Measurements from ENCODE around the gene DPRX. TPM values are rescaled to one million over a fixed set of nuclear protein-coding genes. Genes with fewer than 3 reads are reported as not detected.
A peak's percentile ranks its signal among the peaks of the same experiment; 100 is the strongest.

DPRX gene
- total RNA-seq (not detected), polyA plus RNA-seq (not detected)

GRCh38 chr19:53631949-53632407 is at the start of gene DPRX:
DPRX (plus strand) TSS chr19:53631999; CDS start chr19:53632107, 108 bp downstream.
- Histone ChIP-seq H3K4me3 (ENCODE audit: low read length in 2 of 2) (no peak within 1 kb of the TSS), H3K36me3 (ENCODE audit: insufficient read depth, low read length) (no peaks in the 10 kb centered on the region), H3K9me3 (ENCODE audit: control insufficient read depth in 1 of 2, low read length in 2 of 2) (no peaks in the 10 kb centered on the region), H3K27ac (ENCODE audit: low read depth, low read length) (no peak within 1 kb of the TSS), H3K27me3 (ENCODE audit: insufficient read depth, low read length) (no peaks in the 10 kb centered on the region), H3K4me1 (ENCODE audit: insufficient read depth, low read length) (no peaks in the 10 kb centered on the region)
- no peak for DNase-seq
- Mint-ChIP-seq H3K4me3 (no peak within 1 kb of the TSS), H3K4me1 (no peaks in the 10 kb centered on the region), H3K27me3 (peaks cover 0 to 4% of the 10 kb centered on the region in 2 donors), H3K9me3 (peaks cover 4 to 26% (median 12%) of the 10 kb centered on the region in 8 donors), H3K36me3 (no peaks in the 10 kb centered on the region), H3K27ac (no peak within 1 kb of the TSS)
- intact Hi-C loops (cut with micrococcal nuclease), result no loop called here
- ChIA-PET CTCF (ENCODE audit: partially characterized antibody) (no interaction called here), POLR2A (ENCODE audit: partially characterized antibody) (no interaction called here)

- Mint-ChIP-seq H3K4me1 (no peaks in the 10 kb centered on the region), H3K4me3 (no peak overlapping the region), H3K36me3 (peaks cover 25 to 28% of the 10 kb centered on the region in 2 donors), H3K27me3 (no peaks in the 10 kb centered on the region), H3K27ac (peak overlapping the region in 1 of 7 donors; percentile 46), H3K9me3 (peaks cover 2 to 75% (median 53%) of the 10 kb centered on the region in 8 donors)
- peaks cover 0 to 16% of the 10 kb centered on the region in 2 donors for H3K9me3 ChIP-seq (ENCODE audit: control insufficient read depth in 1 of 2, low read length in 2 of 2)
- intact Hi-C loops (cut with micrococcal nuclease), result no loop called here
- H3K4me1 ChIP-seq (ENCODE audit: insufficient read depth, low read length), result no peaks in the 10 kb centered on the region
- no peaks in the 10 kb centered on the region for H3K27me3 ChIP-seq (ENCODE audit: insufficient read depth, low read length)
- H3K36me3 ChIP-seq (ENCODE audit: insufficient read depth, low read length), result peaks cover 1% of the 10 kb centered on the region
- ChIA-PET POLR2A (ENCODE audit: partially characterized antibody) (no interaction called here), CTCF (ENCODE audit: partially characterized antibody) (no interaction called here)
- no peak overlapping the region for H3K27ac ChIP-seq (ENCODE audit: low read depth, low read length)
- no peak overlapping the region for H3K4me3 ChIP-seq (ENCODE audit: low read length in 2 of 2)
- DNase-seq, result no peak
Measured at GRCh38 chr19:53583181-53583580, 48.6 kb upstream of the DPRX start.

GRCh38 chr19:53586277-53586691 is 45.5 kb upstream of the DPRX start:
- H3K27ac Mint-ChIP-seq, result no peak overlapping the region
- Histone ChIP-seq H3K4me3 (ENCODE audit: low read length in 2 of 2) (no peak overlapping the region), H3K4me1 (ENCODE audit: insufficient read depth, low read length) (no peaks in the 10 kb centered on the region), H3K27me3 (ENCODE audit: insufficient read depth, low read length) (no peaks in the 10 kb centered on the region), H3K36me3 (ENCODE audit: insufficient read depth, low read length) (no peaks in the 10 kb centered on the region), H3K27ac (ENCODE audit: low read depth, low read length) (no peak overlapping the region), H3K9me3 (ENCODE audit: control insufficient read depth in 1 of 2, low read length in 2 of 2) (no peaks in the 10 kb centered on the region)
- H3K4me3 Mint-ChIP-seq, result no peak overlapping the region
- POLR2A ChIA-PET (ENCODE audit: partially characterized antibody), result no interaction called here
- no peaks in the 10 kb centered on the region for H3K4me1 Mint-ChIP-seq
- peaks cover 7 to 11% of the 10 kb centered on the region in 2 donors for H3K36me3 Mint-ChIP-seq
- CTCF ChIA-PET (ENCODE audit: partially characterized antibody), result no interaction called here
- DNase-seq, result no peak
- intact Hi-C loops (cut with micrococcal nuclease), result no loop called here
- peaks cover 2 to 58% (median 31%) of the 10 kb centered on the region in 8 donors for H3K9me3 Mint-ChIP-seq
- H3K27me3 Mint-ChIP-seq, result no peaks in the 10 kb centered on the region

GRCh38 chr19:53594811-53595509 is 36.8 kb upstream of the DPRX start:
- Mint-ChIP-seq H3K27me3 (no peaks in the 10 kb centered on the region), H3K4me3 (no peak overlapping the region), H3K9me3 (peaks cover 0 to 26% (median 11%) of the 10 kb centered on the region in 8 donors), H3K36me3 (peaks cover 0 to 3% of the 10 kb centered on the region in 2 donors), H3K27ac (no peak overlapping the region), H3K4me1 (no peaks in the 10 kb centered on the region)
- intact Hi-C loops (cut with micrococcal nuclease), result no loop called here
- CTCF ChIA-PET (ENCODE audit: partially characterized antibody), result no interaction called here
- Histone ChIP-seq H3K9me3 (ENCODE audit: control insufficient read depth in 1 of 2, low read length in 2 of 2) (no peaks in the 10 kb centered on the region), H3K4me3 (ENCODE audit: low read length in 2 of 2) (no peak overlapping the region), H3K36me3 (ENCODE audit: insufficient read depth, low read length) (no peaks in the 10 kb centered on the region), H3K27me3 (ENCODE audit: insufficient read depth, low read length) (no peaks in the 10 kb centered on the region), H3K27ac (ENCODE audit: low read depth, low read length) (no peak overlapping the region), H3K4me1 (ENCODE audit: insufficient read depth, low read length) (no peaks in the 10 kb centered on the region)
- DNase-seq, result no peak
- POLR2A ChIA-PET (ENCODE audit: partially characterized antibody), result no interaction called here

- H3K27ac Mint-ChIP-seq, result peak overlapping the region in 1 of 7 donors; percentile 29
- CTCF ChIA-PET (ENCODE audit: partially characterized antibody), result no interaction called here
- no peaks in the 10 kb centered on the region for H3K9me3 ChIP-seq (ENCODE audit: control insufficient read depth in 1 of 2, low read length in 2 of 2)
- no peak overlapping the region for H3K4me3 Mint-ChIP-seq
- POLR2A ChIA-PET (ENCODE audit: partially characterized antibody), result no interaction called here
- peaks cover 0 to 3% of the 10 kb centered on the region in 2 donors for H3K36me3 Mint-ChIP-seq
- no peaks in the 10 kb centered on the region for H3K4me1 Mint-ChIP-seq
- H3K9me3 Mint-ChIP-seq, result peaks cover 0 to 26% (median 11%) of the 10 kb centered on the region in 8 donors
- no peak for DNase-seq
- no peak overlapping the region for H3K27ac ChIP-seq (ENCODE audit: low read depth, low read length)
- no peak overlapping the region for H3K4me3 ChIP-seq (ENCODE audit: low read length in 2 of 2)
- no peaks in the 10 kb centered on the region for H3K36me3 ChIP-seq (ENCODE audit: insufficient read depth, low read length)
- H3K4me1 ChIP-seq (ENCODE audit: insufficient read depth, low read length), result no peaks in the 10 kb centered on the region
- H3K27me3 Mint-ChIP-seq, result no peaks in the 10 kb centered on the region
- no peaks in the 10 kb centered on the region for H3K27me3 ChIP-seq (ENCODE audit: insufficient read depth, low read length)
- intact Hi-C loops (cut with micrococcal nuclease), result no loop called here
Measured at GRCh38 chr19:53595510-53595867, 36.3 kb upstream of the DPRX start.

- peaks cover 0 to 3% of the 10 kb centered on the region in 2 donors for H3K36me3 Mint-ChIP-seq
- CTCF ChIA-PET (ENCODE audit: partially characterized antibody), result no interaction called here
- intact Hi-C loops (cut with micrococcal nuclease), result no loop called here
- Histone ChIP-seq H3K36me3 (ENCODE audit: insufficient read depth, low read length) (no peaks in the 10 kb centered on the region), H3K27ac (ENCODE audit: low read depth, low read length) (no peak overlapping the region), H3K4me1 (ENCODE audit: insufficient read depth, low read length) (no peaks in the 10 kb centered on the region), H3K27me3 (ENCODE audit: insufficient read depth, low read length) (no peaks in the 10 kb centered on the region), H3K4me3 (ENCODE audit: low read length in 2 of 2) (no peak overlapping the region), H3K9me3 (ENCODE audit: control insufficient read depth in 1 of 2, low read length in 2 of 2) (no peaks in the 10 kb centered on the region)
- H3K27ac Mint-ChIP-seq, result no peak overlapping the region
- no peaks in the 10 kb centered on the region for H3K27me3 Mint-ChIP-seq
- no peaks in the 10 kb centered on the region for H3K4me1 Mint-ChIP-seq
- DNase-seq, result no peak
- no peak overlapping the region for H3K4me3 Mint-ChIP-seq
- H3K9me3 Mint-ChIP-seq, result peaks cover 0 to 25% (median 10%) of the 10 kb centered on the region in 8 donors
- POLR2A ChIA-PET (ENCODE audit: partially characterized antibody), result no interaction called here
Measured at GRCh38 chr19:53596056-53596455, 35.7 kb upstream of the DPRX start.

- intact Hi-C loops (cut with micrococcal nuclease), result no loop called here
- H3K4me1 ChIP-seq (ENCODE audit: insufficient read depth, low read length), result no peaks in the 10 kb centered on the region
- no peak overlapping the region for H3K27ac ChIP-seq (ENCODE audit: low read depth, low read length)
- no peak for DNase-seq
- H3K27me3 ChIP-seq (ENCODE audit: insufficient read depth, low read length), result no peaks in the 10 kb centered on the region
- H3K27me3 Mint-ChIP-seq, result no peaks in the 10 kb centered on the region
- peaks cover 0 to 2% of the 10 kb centered on the region in 2 donors for H3K36me3 Mint-ChIP-seq
- H3K27ac Mint-ChIP-seq, result no peak overlapping the region
- H3K9me3 ChIP-seq (ENCODE audit: control insufficient read depth in 1 of 2, low read length in 2 of 2), result no peaks in the 10 kb centered on the region
- POLR2A ChIA-PET (ENCODE audit: partially characterized antibody), result no interaction called here
- CTCF ChIA-PET (ENCODE audit: partially characterized antibody), result interaction anchor here (0.7 kb wide), 2 partner anchors 26 to 171 kb away, joined by 3 read pairs; no protein-coding TSS in a partner anchor
- no peaks in the 10 kb centered on the region for H3K4me1 Mint-ChIP-seq
- no peaks in the 10 kb centered on the region for H3K36me3 ChIP-seq (ENCODE audit: insufficient read depth, low read length)
- no peak overlapping the region for H3K4me3 ChIP-seq (ENCODE audit: low read length in 2 of 2)
- H3K4me3 Mint-ChIP-seq, result no peak overlapping the region
- peaks cover 0 to 23% (median 10%) of the 10 kb centered on the region in 8 donors for H3K9me3 Mint-ChIP-seq
Measured at GRCh38 chr19:53597023-53597422, 34.8 kb upstream of the DPRX start.
